H9 (cell line): ENCODE data around the gene SMYD5. TPM values are rescaled to one million over a fixed set of nuclear protein-coding genes. Genes with fewer than 3 reads are reported as not detected.

ENCODE experiments used
- DNase-seq: peaks from one replicate; pipeline ENCODE4 v3.0.0-alpha.2; 2017
- H2AFZ ChIP-seq: one replicate; pipeline ENCODE4 v1.6.1; 2013; ENCODE audit warnings: mild to moderate bottlenecking, low read length, control low read depth, moderate library complexity
- H2AK5ac ChIP-seq: 2 replicates; pipeline ENCODE4 v1.6.1; 2013; ENCODE audit warnings: low read length, control low read depth, mixed read lengths; ENCODE audit not compliant: insufficient read length
- H2BK120ac ChIP-seq: one replicate; pipeline ENCODE4 v1.6.1; 2013; ENCODE audit warnings: low read depth, mild to moderate bottlenecking, low read length, control low read depth, inconsistent platforms; ENCODE audit not compliant: poor library complexity, severe bottlenecking
- H2BK12ac ChIP-seq: 2 replicates; pipeline ENCODE4 v1.6.1; 2013; ENCODE audit warnings: low read length, control low read depth, mixed read lengths, low read depth; ENCODE audit not compliant: insufficient read length
- H2BK15ac ChIP-seq: 2 replicates; pipeline ENCODE4 v1.6.1; 2013; ENCODE audit warnings: low read depth, low read length, control low read depth
- H2BK20ac ChIP-seq: one replicate; pipeline ENCODE4 v1.6.1; 2013; ENCODE audit warnings: low read depth, mild to moderate bottlenecking, low read length, control low read depth, inconsistent platforms; ENCODE audit not compliant: poor library complexity, severe bottlenecking
- H2BK5ac ChIP-seq: 2 replicates; pipeline ENCODE4 v1.6.1; 2013; ENCODE audit warnings: low read length, control low read depth, mixed read lengths; ENCODE audit not compliant: insufficient read length
- H3K14ac ChIP-seq: 2 replicates; pipeline ENCODE4 v1.6.1; 2013; ENCODE audit warnings: low read length, control low read depth; ENCODE audit not compliant: insufficient read depth
- H3K18ac ChIP-seq: 2 replicates; pipeline ENCODE4 v1.6.1; 2013; ENCODE audit warnings: low read depth, mild to moderate bottlenecking, mixed read lengths, low read length, control low read depth; ENCODE audit not compliant: insufficient read length
- H3K23ac ChIP-seq: 2 replicates; pipeline ENCODE4 v1.6.1; 2013; ENCODE audit warnings: low read length, control low read depth, mixed read lengths, low read depth; ENCODE audit not compliant: insufficient read length
- H3K23me2 ChIP-seq: 2 replicates; pipeline ENCODE4 v1.6.1; 2013; ENCODE audit warnings: low read depth, mild to moderate bottlenecking, mixed read lengths, low read length, control low read depth; ENCODE audit not compliant: insufficient read length, poor library complexity, severe bottlenecking
- H3K27ac ChIP-seq: 2 replicates; pipeline ENCODE4 v1.5.1; 2013; ENCODE audit warnings: low read length, control low read depth, mixed read lengths, low read depth; ENCODE audit not compliant: insufficient read length
- H3K27me3 ChIP-seq: 2 replicates; pipeline ENCODE4 v1.6.1; 2013; ENCODE audit warnings: low read length, control low read depth, inconsistent platforms; ENCODE audit not compliant: insufficient read depth
- H3K4ac ChIP-seq: 2 replicates; pipeline ENCODE4 v1.6.1; 2013; ENCODE audit warnings: low read depth, mild to moderate bottlenecking, control low read depth, inconsistent platforms, low read length, moderate library complexity
- H3K4me1 ChIP-seq: 2 replicates; pipeline ENCODE4 v1.6.1; 2013; ENCODE audit warnings: low read length, control low read depth, inconsistent platforms; ENCODE audit not compliant: insufficient read depth
- H3K4me2 ChIP-seq: 2 replicates; pipeline ENCODE4 v1.6.1; 2013; ENCODE audit warnings: low read length, control low read depth, mixed read lengths; ENCODE audit not compliant: insufficient read length, insufficient read depth
- H3K56ac ChIP-seq: 2 replicates; pipeline ENCODE4 v1.6.1; 2013; ENCODE audit warnings: low read depth, mild to moderate bottlenecking, mixed read lengths, low read length, control low read depth; ENCODE audit not compliant: insufficient read length
- H3K79me1 ChIP-seq: 2 replicates; pipeline ENCODE4 v1.6.1; 2013; ENCODE audit warnings: low read depth, mild to moderate bottlenecking, moderate library complexity, low read length, control low read depth, inconsistent platforms; ENCODE audit not compliant: insufficient read depth, poor library complexity, severe bottlenecking
- H3K79me2 ChIP-seq: 2 replicates; pipeline ENCODE4 v1.6.1; 2013; ENCODE audit warnings: low read length, control low read depth, inconsistent platforms; ENCODE audit not compliant: insufficient read depth
- H3K9ac ChIP-seq: 2 replicates; pipeline ENCODE4 v1.6.1; 2013; ENCODE audit warnings: low read length, control low read depth, mixed read lengths; ENCODE audit not compliant: insufficient read length; ENCODE audit errors: extremely low read depth
- H3K9me3 ChIP-seq: one replicate; pipeline ENCODE4 v1.6.1; 2013; ENCODE audit warnings: low read depth, low read length, inconsistent platforms; ENCODE audit not compliant: control insufficient read depth
- H3T11ph ChIP-seq: one replicate; pipeline ENCODE4 v1.6.1; 2013; ENCODE audit warnings: mild to moderate bottlenecking, low read length, control low read depth, inconsistent platforms
- H4K20me1 ChIP-seq: one replicate; pipeline ENCODE4 v1.6.1; 2013; ENCODE audit not compliant: control insufficient read depth, insufficient read length, insufficient read depth
- H4K5ac ChIP-seq: 2 replicates; pipeline ENCODE4 v1.6.1; 2013; ENCODE audit warnings: low read depth, mild to moderate bottlenecking, mixed read lengths, low read length, control low read depth; ENCODE audit not compliant: insufficient read length
- H4K8ac ChIP-seq: replicated peaks from 2 replicates; pipeline ENCODE4 v1.6.1; 2013; ENCODE audit warnings: low read length, control low read depth, mixed read lengths, low read depth; ENCODE audit not compliant: insufficient read length
- H4K91ac ChIP-seq: 2 replicates; pipeline ENCODE4 v1.6.1; 2013; ENCODE audit warnings: low read depth, mild to moderate bottlenecking, moderate library complexity, mixed read lengths, low read length, control low read depth; ENCODE audit not compliant: insufficient read length
- H3K27ac Mint-ChIP-seq, 3 experiments: 2 replicates in 2 of 3; 3 replicates in 1 of 3; pipeline ENCODE4 v1.8.0; 2020 to 2021; ENCODE audit warnings: mixed read lengths in 3 of 3, mild to moderate bottlenecking in 1 of 3, moderate library complexity in 1 of 3
- H3K27me3 Mint-ChIP-seq: 2 replicates; pipeline ENCODE4 v1.8.0; 2021; ENCODE audit warnings: low read depth, mild to moderate bottlenecking, moderate library complexity, mixed read lengths
- H3K36me3 Mint-ChIP-seq, 3 experiments: 2 replicates in 2 of 3; 3 replicates in 1 of 3; pipeline ENCODE4 v1.8.0; 2020 to 2021; ENCODE audit warnings: low read depth in 3 of 3, mixed read lengths in 3 of 3; ENCODE audit not compliant: insufficient read depth in 1 of 3
- H3K4me1 Mint-ChIP-seq, 2 experiments: 2 replicates each; pipeline ENCODE4 v1.8.0; 2020; ENCODE audit warnings: mixed read lengths in 2 of 2
- H3K4me3 Mint-ChIP-seq, 2 experiments: 2 replicates in 1 of 2; 3 replicates in 1 of 2; pipeline ENCODE4 v1.8.0; 2020 to 2021; ENCODE audit warnings: mild to moderate bottlenecking in 2 of 2, mixed read lengths in 2 of 2, moderate library complexity in 1 of 2
- H3K9me3 Mint-ChIP-seq, 2 experiments: 2 replicates in 1 of 2; 3 replicates in 1 of 2; pipeline ENCODE4 v1.8.0; 2020; ENCODE audit warnings: mild to moderate bottlenecking in 2 of 2, mixed read lengths in 2 of 2, moderate library complexity in 1 of 2
- WGBS: extraction: QIAGEN DNeasy Blood & Tissue Kit; methylation state at CpG from one replicate; pipeline ENCODE4 v1.1.7; 2013; ENCODE audit warnings: missing lambda C conversion rate, low lambda C conversion rate, mixed read lengths; ENCODE audit not compliant: insufficient read length; ENCODE audit errors: extremely low coverage; 5-methylcytosine and 5-hydroxymethylcytosine counted together
- total RNA-seq: library from RNA; stranded (reverse); gene quantifications from 2 replicates; pipeline ENCODE4 v1.2.1, GENCODE V29; 2021
- TF ChIP-seq, protein P1 (sequence below): fragments of 200-600 bp; sonication (generic); conservative IDR thresholded peaks from 3 replicates; pipeline ENCODE4 v1.8.0; 2021; ENCODE audit warnings: antibody characterized with exemption, mild to moderate bottlenecking

The SMYD5 gene
- total RNA-seq, 1 experiment from 2014 or later = 45.2 TPM

DNA sequence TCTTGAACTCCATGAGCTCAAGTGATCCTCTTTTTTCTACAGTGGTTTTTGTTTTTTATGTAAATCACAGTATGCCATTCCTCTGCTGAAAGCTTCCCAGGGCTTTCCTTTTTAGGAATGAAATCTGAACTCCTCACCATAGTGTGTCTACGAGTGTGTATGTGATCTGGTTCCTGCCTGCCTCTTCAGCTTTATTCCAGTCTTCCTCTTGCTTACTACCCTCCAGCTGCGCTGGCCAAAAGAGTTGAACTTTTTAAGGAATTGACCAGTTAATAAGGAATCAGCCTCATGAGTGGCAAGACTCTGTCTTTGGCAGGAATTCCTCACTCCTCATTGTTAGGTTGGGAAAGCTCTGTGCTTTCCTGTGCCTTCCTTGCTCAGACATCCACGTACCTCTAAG, 24.1 kb downstream of the SMYD5 start:
- Mint-ChIP-seq H3K27ac (peak overlapping the region; percentile 69 to 95 (median 82)), H3K27me3 (no peaks in the 10 kb centered on the region), H3K9me3 (no peaks in the 10 kb centered on the region), H3K36me3 (peaks cover 14 to 55% (median 45%) of the 10 kb centered on the region in 3 experiments), H3K4me1 (peaks cover 31 to 32% of the 10 kb centered on the region in 2 experiments), H3K4me3 (peak overlapping the region; percentile 1 to 56; a peak in 1 of 5 replicates)
- H3K9me3 ChIP-seq = no peaks in the 10 kb centered on the region
- peak overlapping the region; percentile 74; the same call in 1 of the 2 replicates for H3K14ac ChIP-seq
- H3K23me2 ChIP-seq = peaks cover 14% of the 10 kb centered on the region
- H2BK15ac ChIP-seq = no peak overlapping the region
- no peak overlapping the region for H2BK12ac ChIP-seq
- TF ChIP-seq, protein P1, sequence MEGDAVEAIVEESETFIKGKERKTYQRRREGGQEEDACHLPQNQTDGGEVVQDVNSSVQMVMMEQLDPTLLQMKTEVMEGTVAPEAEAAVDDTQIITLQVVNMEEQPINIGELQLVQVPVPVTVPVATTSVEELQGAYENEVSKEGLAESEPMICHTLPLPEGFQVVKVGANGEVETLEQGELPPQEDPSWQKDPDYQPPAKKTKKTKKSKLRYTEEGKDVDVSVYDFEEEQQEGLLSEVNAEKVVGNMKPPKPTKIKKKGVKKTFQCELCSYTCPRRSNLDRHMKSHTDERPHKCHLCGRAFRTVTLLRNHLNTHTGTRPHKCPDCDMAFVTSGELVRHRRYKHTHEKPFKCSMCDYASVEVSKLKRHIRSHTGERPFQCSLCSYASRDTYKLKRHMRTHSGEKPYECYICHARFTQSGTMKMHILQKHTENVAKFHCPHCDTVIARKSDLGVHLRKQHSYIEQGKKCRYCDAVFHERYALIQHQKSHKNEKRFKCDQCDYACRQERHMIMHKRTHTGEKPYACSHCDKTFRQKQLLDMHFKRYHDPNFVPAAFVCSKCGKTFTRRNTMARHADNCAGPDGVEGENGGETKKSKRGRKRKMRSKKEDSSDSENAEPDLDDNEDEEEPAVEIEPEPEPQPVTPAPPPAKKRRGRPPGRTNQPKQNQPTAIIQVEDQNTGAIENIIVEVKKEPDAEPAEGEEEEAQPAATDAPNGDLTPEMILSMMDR = no peak
- DNase-seq = no peak
- H3K4me1 ChIP-seq = peaks cover 8% of the 10 kb centered on the region; the same call in 1 of the 2 replicates
- H2BK120ac ChIP-seq = no peak overlapping the region
- WGBS = no CpG with 5 or more reads among the region's 3 CpGs
- peak overlapping the region; percentile 44 for H2BK5ac ChIP-seq
- H3K18ac ChIP-seq = peak overlapping the region; percentile 61
- H3K79me1 ChIP-seq = no peaks in the 10 kb centered on the region
- H2BK20ac ChIP-seq = no peak overlapping the region
- no peak overlapping the region for H3K4ac ChIP-seq
- no peak overlapping the region for H3K56ac ChIP-seq
- H3K79me2 ChIP-seq = peaks cover 39% of the 10 kb centered on the region
- peak overlapping the region; percentile 82 for H3K27ac ChIP-seq
- peak overlapping the region; percentile 33 for H4K5ac ChIP-seq
- H4K20me1 ChIP-seq = no peaks in the 10 kb centered on the region
- H3K23ac ChIP-seq = no peak overlapping the region
- H3K27me3 ChIP-seq = no peaks in the 10 kb centered on the region
- no peak overlapping the region for H2AFZ ChIP-seq
- H4K8ac ChIP-seq = no peak overlapping the region
- peak overlapping the region; percentile 64 for H3K9ac ChIP-seq
- peak overlapping the region; percentile 22 for H3K4me2 ChIP-seq
- peak overlapping the region; percentile 22 for H2AK5ac ChIP-seq
- no peak overlapping the region for H4K91ac ChIP-seq
- no peak overlapping the region for H3T11ph ChIP-seq
